ENCODE data around the gene AKT1.

DNA sequence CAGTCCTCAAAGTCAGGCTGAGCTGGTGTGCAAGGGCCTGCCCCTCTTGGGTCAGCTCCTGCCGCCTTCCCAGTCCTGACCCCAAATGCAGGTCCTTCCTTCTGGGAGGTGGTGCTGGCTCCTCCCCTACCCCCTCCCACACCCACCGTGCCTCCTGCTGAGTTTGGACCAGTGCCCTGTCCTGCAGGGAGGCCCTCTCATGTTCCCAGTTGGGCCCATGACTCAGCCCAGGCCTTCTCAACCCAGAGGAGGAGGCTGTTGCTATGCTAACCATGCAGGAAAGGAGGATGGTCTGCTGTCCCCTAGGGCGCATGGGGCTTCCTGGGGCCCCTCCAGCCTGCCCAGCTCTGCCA lies 9.8 kb upstream of the AKT1 start:
- TF ChIP-seq, protein P1, sequence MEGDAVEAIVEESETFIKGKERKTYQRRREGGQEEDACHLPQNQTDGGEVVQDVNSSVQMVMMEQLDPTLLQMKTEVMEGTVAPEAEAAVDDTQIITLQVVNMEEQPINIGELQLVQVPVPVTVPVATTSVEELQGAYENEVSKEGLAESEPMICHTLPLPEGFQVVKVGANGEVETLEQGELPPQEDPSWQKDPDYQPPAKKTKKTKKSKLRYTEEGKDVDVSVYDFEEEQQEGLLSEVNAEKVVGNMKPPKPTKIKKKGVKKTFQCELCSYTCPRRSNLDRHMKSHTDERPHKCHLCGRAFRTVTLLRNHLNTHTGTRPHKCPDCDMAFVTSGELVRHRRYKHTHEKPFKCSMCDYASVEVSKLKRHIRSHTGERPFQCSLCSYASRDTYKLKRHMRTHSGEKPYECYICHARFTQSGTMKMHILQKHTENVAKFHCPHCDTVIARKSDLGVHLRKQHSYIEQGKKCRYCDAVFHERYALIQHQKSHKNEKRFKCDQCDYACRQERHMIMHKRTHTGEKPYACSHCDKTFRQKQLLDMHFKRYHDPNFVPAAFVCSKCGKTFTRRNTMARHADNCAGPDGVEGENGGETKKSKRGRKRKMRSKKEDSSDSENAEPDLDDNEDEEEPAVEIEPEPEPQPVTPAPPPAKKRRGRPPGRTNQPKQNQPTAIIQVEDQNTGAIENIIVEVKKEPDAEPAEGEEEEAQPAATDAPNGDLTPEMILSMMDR (IDR thresholded peaks at IDR 0.05; ENCODE audit: low read length): no peak
- TF ChIP-seq EZH2phosphoT487 (IDR thresholded peaks at IDR 0.05; ENCODE audit: low read length) (no peak), EZH2 (optimal IDR thresholded peaks at IDR 0.05; ENCODE audit: low read depth, low read length) (no peak)
